Measurements from ENCODE around the gene RPS6KA1. TPM values are rescaled to one million over a fixed set of nuclear protein-coding genes. Genes with fewer than 3 reads are reported as not detected.

The RPS6KA1 gene
- total and polyA plus RNA-seq, 2 of the 8 experiments (the other 6 are each of a cell fraction or from before 2014, with no cell fraction given) = 44.3 to 55.0 TPM

GRCh38 chr1:26580116-26580515, 50.6 kb downstream of the RPS6KA1 start:
- Histone ChIP-seq H4K20me1 (replicated peaks in 1 of 2; ENCODE audit: control insufficient read depth in 1 of 2, insufficient read depth in 2 of 2, low read length in 2 of 2) (peaks cover 0 to 2% of the 10 kb centered on the region in 2 experiments), H3K27me3 (replicated peaks in 1 of 4; ENCODE audit: control insufficient read depth in 3 of 4, extremely low read depth in 1 of 4, insufficient read depth in 3 of 4, low read length in 3 of 4) (no peaks in the 10 kb centered on the region), H3K9ac (replicated peaks in 1 of 4; ENCODE audit: extremely low read depth in 1 of 4, low read depth in 3 of 4, low read length in 3 of 4) (no peak overlapping the region), H3K79me2 (ENCODE audit: control insufficient read depth in 1 of 2, insufficient read depth in 2 of 2, low read length in 2 of 2) (no peaks in the 10 kb centered on the region), H2BK12ac (ENCODE audit: low read depth, low read length) (no peak overlapping the region), H4K91ac (replicated peaks; ENCODE audit: insufficient read length, low read length) (no peak overlapping the region), H2BK5ac (ENCODE audit: low read depth, low read length) (no peak overlapping the region), H3K4me3 (ENCODE audit: extremely low read depth in 1 of 4, insufficient read depth in 2 of 4, low read depth in 3 of 4, low read length in 4 of 4) (no peak overlapping the region), H3K36me3 (ENCODE audit: control insufficient read depth in 2 of 4, insufficient read depth in 4 of 4, low read length in 3 of 4) (peaks cover 0 to 3% (median under 1%) of the 10 kb centered on the region in 4 experiments; a peak in 2 of 8 replicates), H3K23me2 (ENCODE audit: low read depth, low read length) (no peaks in the 10 kb centered on the region), H4K5ac (ENCODE audit: insufficient read length, low read depth, low read length) (no peak overlapping the region), H3K14ac (ENCODE audit: insufficient read length) (no peak overlapping the region), H3K23ac (ENCODE audit: insufficient read length) (no peak overlapping the region), H2BK15ac (ENCODE audit: low read length) (no peak overlapping the region), H3K4ac (replicated peaks; ENCODE audit: insufficient read length, low read depth, low read length) (no peak overlapping the region), H3K9me3 (ENCODE audit: insufficient read depth in 2 of 2, low read depth in 1 of 2, low read length in 1 of 2) (no peaks in the 10 kb centered on the region), H2AK5ac (ENCODE audit: low read depth, low read length) (no peak overlapping the region), H3K27ac (ENCODE audit: low read depth, low read length) (no peak overlapping the region), H2BK120ac (replicated peaks; ENCODE audit: low read depth, low read length) (no peak overlapping the region), H2BK20ac (ENCODE audit: low read length) (no peak overlapping the region), H3K18ac (ENCODE audit: extremely low read depth, low read length) (no peak overlapping the region), H3K4me2 (ENCODE audit: insufficient read depth in 1 of 2, low read depth in 2 of 2, low read length in 2 of 2) (no peak overlapping the region), H4K8ac (ENCODE audit: extremely low read depth, insufficient read depth, low read length) (no peak overlapping the region), H3K79me1 (ENCODE audit: low read depth, low read length) (no peaks in the 10 kb centered on the region), H2AFZ (ENCODE audit: low read length) (no peak overlapping the region), H3K4me1 (replicated peaks in 1 of 4; ENCODE audit: control insufficient read depth in 3 of 4, insufficient read depth in 4 of 4, low read length in 3 of 4) (no peaks in the 10 kb centered on the region), H3K56ac (replicated peaks; ENCODE audit: insufficient read length, low read depth, low read length) (no peak overlapping the region)
- WGBS, 2 experiments (ENCODE audit: extremely low coverage in 1 of 2, insufficient coverage in 1 of 2, insufficient read length in 1 of 2, insufficient replicate concordance in 2 of 2, low coverage in 1 of 2, low lambda C conversion rate in 2 of 2, missing lambda C conversion rate in 1 of 2) = 93% methylated on average over 6 of the region's 6 CpGs; no CpG with 5 or more reads in 1 of the 2 experiments
- TF ChIP-seq MAX (IDR thresholded peaks at IDR 0.05) (no peak), CHD2 (IDR thresholded peaks at IDR 0.05; ENCODE audit: low read length) (no peak), CHD1 (IDR thresholded peaks at IDR 0.05; ENCODE audit: low read depth, low read length) (no peak), JUND (IDR thresholded peaks at IDR 0.05; ENCODE audit: low read length) (no peak), EP300 (IDR thresholded peaks at IDR 0.05; ENCODE audit: borderline replicate concordance in 1 of 2, low read depth in 2 of 2, low read length in 2 of 2) (no peak), USF2 (IDR thresholded peaks at IDR 0.05; ENCODE audit: low read length) (no peak), GTF2F1 (IDR thresholded peaks at IDR 0.05; ENCODE audit: borderline replicate concordance, low read depth, low read length) (no peak), CREB1 (IDR thresholded peaks at IDR 0.05) (no peak), RBBP5 (IDR thresholded peaks at IDR 0.05; ENCODE audit: borderline replicate concordance, low read depth, low read length) (no peak), KDM5A (IDR thresholded peaks at IDR 0.05; ENCODE audit: low read length) (no peak), POU5F1 (IDR thresholded peaks at IDR 0.05; ENCODE audit: low read depth, low read length) (no peak), MAFK (IDR thresholded peaks at IDR 0.05; ENCODE audit: low read depth, low read length) (no peak), SIX5 (IDR thresholded peaks at IDR 0.05; ENCODE audit: low read depth, low read length) (no peak)
- CTCF ChIA-PET (ENCODE audit: partially characterized antibody) = interaction anchor here (0.8 kb wide), 1 partner anchor 22 kb away, joined by 4 read pairs; no protein-coding TSS in a partner anchor
- POLR2A ChIA-PET (ENCODE audit: partially characterized antibody) = no interaction called here
- DNase-seq (ENCODE audit: low read depth in 1 of 2, low spot score in 2 of 2) (no peak), FAIRE-seq (no peak)

All from H1 (cell line).